MM.1S (cell line): Measurements from ENCODE around the gene CACNA1C.

Experiments used
- DNase-seq: peaks from one replicate; pipeline ENCODE4 v3.0.0-alpha.2; 2015
- H2AFZ ChIP-seq: fragments of 300-600 bp; sonication (generic); 2 replicates; pipeline ENCODE4 v1.6.0; 2016; ENCODE audit warnings: antibody characterized with exemption, low read length
- H3F3A ChIP-seq: fragments of 300-600 bp; sonication (generic); 2 replicates; pipeline ENCODE4 v1.6.1; 2016; ENCODE audit warnings: mild to moderate bottlenecking, antibody characterized with exemption, low read length, moderate library complexity, mixed read lengths; ENCODE audit not compliant: insufficient read depth
- H3K27ac ChIP-seq: fragments of 300-600 bp; sonication (generic); 2 replicates; pipeline ENCODE4 v1.5.1; 2016; ENCODE audit warnings: mild to moderate bottlenecking, low read length
- H3K27me3 ChIP-seq: fragments of 300-600 bp; sonication (generic); replicated peaks from 2 replicates; pipeline ENCODE4 v1.6.0; 2016; ENCODE audit warnings: low read length; ENCODE audit not compliant: insufficient read depth
- H3K36me3 ChIP-seq: fragments of 300-600 bp; sonication (generic); replicated peaks from 2 replicates; pipeline ENCODE4 v1.6.1; 2016; ENCODE audit warnings: mild to moderate bottlenecking, low read length, mixed read lengths; ENCODE audit not compliant: insufficient read depth
- H3K4me1 ChIP-seq: fragments of 300-600 bp; sonication (generic); 2 replicates; pipeline ENCODE4 v1.6.1; 2016; ENCODE audit warnings: low read length, mixed read lengths
- H3K4me2 ChIP-seq: fragments of 300-600 bp; sonication (generic); 2 replicates; pipeline ENCODE4 v1.6.0; 2016; ENCODE audit warnings: low read depth, low read length
- H3K4me3 ChIP-seq: fragments of 300-600 bp; sonication (generic); 2 replicates; pipeline ENCODE4 v1.5.1; 2016; ENCODE audit warnings: low read length, mixed read lengths
- H3K79me2 ChIP-seq: fragments of 300-600 bp; sonication (generic); 2 replicates; pipeline ENCODE4 v1.6.1; 2016; ENCODE audit warnings: mixed run types, low read length, mixed read lengths
- H3K9ac ChIP-seq: fragments of 300-600 bp; sonication (generic); 2 replicates; pipeline ENCODE4 v1.6.1; 2016; ENCODE audit warnings: low read length, mixed read lengths
- H3K9me2 ChIP-seq: fragments of 300-600 bp; sonication (generic); replicated peaks from 2 replicates; pipeline ENCODE4 v1.6.1; 2016; ENCODE audit warnings: mild to moderate bottlenecking, low read length, mixed read lengths; ENCODE audit not compliant: insufficient read depth
- H3K9me3 ChIP-seq: fragments of 300-600 bp; sonication (generic); replicated peaks from 2 replicates; pipeline ENCODE4 v1.6.1; 2016; ENCODE audit warnings: mild to moderate bottlenecking, low read length, mixed read lengths; ENCODE audit not compliant: insufficient read depth
- H4K20me1 ChIP-seq: fragments of 300-600 bp; sonication (generic); 2 replicates; pipeline ENCODE4 v1.6.1; 2016; ENCODE audit warnings: mild to moderate bottlenecking, low read length, moderate library complexity, mixed read lengths; ENCODE audit not compliant: insufficient read depth
- CTCF ChIP-seq: fragments of 300-600 bp; sonication (generic); IDR thresholded peaks from 2 replicates; pipeline ENCODE4 v1.5.1; 2016; ENCODE audit warnings: antibody characterized with exemption, low read length, mixed read lengths
- EZH2 ChIP-seq: fragments of 300-600 bp; sonication (generic); optimal IDR thresholded peaks from 2 replicates; pipeline ENCODE3; 2017; ENCODE audit warnings: low read depth, mild to moderate bottlenecking, antibody characterized with exemption, low read length, mixed read lengths
- EZH2phosphoT487 ChIP-seq: fragments of 300-600 bp; sonication (generic); IDR thresholded peaks from 2 replicates; pipeline ENCODE4 v1.6.1; 2018; ENCODE audit warnings: antibody characterized with exemption, low read length

CACNA1C gene

GRCh38 chr12:2390133-2390532 is 337.3 kb downstream of the CACNA1C start:
- no peaks in the 10 kb centered on the region for H3K4me1 ChIP-seq
- TF ChIP-seq EZH2 (no peak), CTCF (no peak), EZH2phosphoT487 (no peak)
- H3K9me2 ChIP-seq = no peaks in the 10 kb centered on the region
- H3K4me3 ChIP-seq = no peak overlapping the region
- no peaks in the 10 kb centered on the region for H3K36me3 ChIP-seq
- H3K79me2 ChIP-seq = no peaks in the 10 kb centered on the region
- H3K4me2 ChIP-seq = no peak overlapping the region
- DNase-seq = no peak
- H3K9me3 ChIP-seq = no peaks in the 10 kb centered on the region
- H3K9ac ChIP-seq = no peak overlapping the region
- no peak overlapping the region for H2AFZ ChIP-seq
- no peaks in the 10 kb centered on the region for H3K27me3 ChIP-seq
- no peak overlapping the region for H3K27ac ChIP-seq
- H3F3A ChIP-seq = no peaks in the 10 kb centered on the region
- H4K20me1 ChIP-seq = no peaks in the 10 kb centered on the region

GRCh38 chr12:2390850-2391390 is 338.1 kb downstream of the CACNA1C start:
- no peak overlapping the region for H3K4me2 ChIP-seq
- no peak overlapping the region for H2AFZ ChIP-seq
- no peak overlapping the region for H3K9ac ChIP-seq
- no peak for TF ChIP-seq CTCF
- no peak for TF ChIP-seq EZH2
- no peak for TF ChIP-seq EZH2phosphoT487
- no peaks in the 10 kb centered on the region for H3K4me1 ChIP-seq
- H3K9me2 ChIP-seq = no peaks in the 10 kb centered on the region
- no peaks in the 10 kb centered on the region for H3K36me3 ChIP-seq
- no peaks in the 10 kb centered on the region for H3K27me3 ChIP-seq
- no peaks in the 10 kb centered on the region for H3F3A ChIP-seq
- no peak overlapping the region for H3K4me3 ChIP-seq
- no peaks in the 10 kb centered on the region for H3K9me3 ChIP-seq
- H4K20me1 ChIP-seq = no peaks in the 10 kb centered on the region
- no peaks in the 10 kb centered on the region for H3K79me2 ChIP-seq
- DNase-seq = no peak
- no peak overlapping the region for H3K27ac ChIP-seq

- Histone ChIP-seq H3K4me1 (no peaks in the 10 kb centered on the region), H3K4me3 (no peak overlapping the region), H3K9me2 (no peaks in the 10 kb centered on the region), H3F3A (no peaks in the 10 kb centered on the region), H3K36me3 (no peaks in the 10 kb centered on the region), H3K27ac (no peak overlapping the region), H3K9ac (no peak overlapping the region), H3K27me3 (no peaks in the 10 kb centered on the region), H3K79me2 (no peaks in the 10 kb centered on the region), H3K4me2 (no peak overlapping the region), H3K9me3 (no peaks in the 10 kb centered on the region), H2AFZ (no peak overlapping the region), H4K20me1 (no peaks in the 10 kb centered on the region)
- DNase-seq = no peak
- TF ChIP-seq EZH2phosphoT487 (no peak), CTCF (no peak), EZH2 (no peak)
These were observed 339.0 kb downstream of the CACNA1C start for GRCh38 chr12:2391740-2392331.
